ENCODE results near the gene INSIG2.
"Not testable (repeated sequence)": the region's sequence is repeated elsewhere in the genome, so short reads cannot be mapped to it uniquely, and the experiment has no call there.

The INSIG2 gene

DNA sequence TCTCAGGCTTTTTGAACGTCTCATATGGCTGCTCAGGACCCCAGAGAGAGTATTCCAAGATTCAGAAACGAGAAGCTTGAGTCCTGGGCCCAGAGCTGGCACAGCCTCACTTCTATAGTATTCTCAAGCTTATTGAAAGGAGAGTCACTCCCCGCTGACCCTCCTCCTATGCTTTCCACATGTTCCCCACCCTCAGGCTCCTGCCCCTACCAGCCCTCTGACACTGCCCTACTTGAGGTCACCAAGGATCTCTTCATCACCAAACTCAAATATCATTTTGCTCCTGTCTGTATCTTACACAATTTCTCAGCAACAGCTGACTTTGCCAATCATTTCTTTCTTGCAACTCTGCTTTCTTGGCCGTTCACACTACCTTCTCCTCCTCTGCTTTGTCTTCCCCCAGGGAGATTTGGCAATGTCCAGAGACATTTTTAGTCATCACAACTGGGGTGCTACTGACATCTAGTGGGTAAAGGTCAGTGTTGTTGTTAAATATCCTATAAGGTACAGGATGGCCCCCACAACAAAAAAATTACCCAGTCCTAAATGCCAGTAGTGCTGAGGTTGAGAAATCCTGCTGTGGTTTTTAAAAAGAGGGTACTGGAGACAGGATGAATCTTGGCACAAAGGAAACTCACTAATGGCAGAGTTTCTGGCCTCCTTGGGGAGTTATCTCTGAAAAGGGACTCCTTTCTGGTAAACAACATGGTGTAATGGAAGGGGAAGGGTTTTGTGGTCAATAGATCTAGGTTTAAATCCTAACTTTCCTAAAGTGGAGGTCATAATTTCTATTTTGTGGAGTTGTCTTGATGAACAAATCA lies 26.9 kb upstream of the INSIG2 start:
- no peak for DNase-seq

DNA sequence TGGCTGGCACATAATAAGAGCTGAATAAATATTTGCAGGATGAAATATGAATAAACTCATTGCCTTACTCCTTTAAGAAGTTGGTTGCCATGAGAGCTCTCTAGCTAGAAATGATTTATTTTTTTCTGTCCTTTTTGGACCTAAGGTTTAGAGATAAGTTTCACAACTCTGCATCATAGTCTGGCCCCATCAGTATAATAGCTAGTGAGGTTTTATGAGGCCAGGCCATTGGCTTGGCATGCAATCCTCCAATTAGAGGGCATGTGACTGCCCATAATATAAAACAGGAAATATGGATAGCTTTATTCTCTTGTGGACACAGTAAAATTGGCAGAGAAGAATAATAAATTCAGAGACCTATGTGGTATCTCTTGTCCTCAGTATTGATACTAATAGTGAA lies 26.2 kb upstream of the INSIG2 start:
- DNase-seq = no peak

DNA sequence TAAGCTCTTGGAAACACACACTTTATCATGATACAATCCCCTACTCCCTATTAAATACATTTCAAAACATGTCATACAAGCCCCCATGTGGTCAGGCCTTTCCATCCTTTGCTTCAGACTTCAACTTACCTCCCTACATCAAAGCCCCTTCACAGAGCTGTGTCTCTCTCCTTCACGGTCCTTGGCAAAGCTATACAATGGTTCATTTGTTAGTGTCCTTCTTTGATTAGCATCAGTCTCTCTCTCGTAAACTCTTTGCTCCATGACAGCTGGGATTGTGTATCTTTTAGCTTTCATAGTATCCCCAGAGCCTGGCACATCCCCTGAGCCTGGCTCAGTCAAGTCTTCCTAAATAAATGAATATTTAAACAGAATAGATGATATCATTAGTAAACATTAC lies 25.6 kb upstream of the INSIG2 start:
- DNase-seq = no peak

DNA sequence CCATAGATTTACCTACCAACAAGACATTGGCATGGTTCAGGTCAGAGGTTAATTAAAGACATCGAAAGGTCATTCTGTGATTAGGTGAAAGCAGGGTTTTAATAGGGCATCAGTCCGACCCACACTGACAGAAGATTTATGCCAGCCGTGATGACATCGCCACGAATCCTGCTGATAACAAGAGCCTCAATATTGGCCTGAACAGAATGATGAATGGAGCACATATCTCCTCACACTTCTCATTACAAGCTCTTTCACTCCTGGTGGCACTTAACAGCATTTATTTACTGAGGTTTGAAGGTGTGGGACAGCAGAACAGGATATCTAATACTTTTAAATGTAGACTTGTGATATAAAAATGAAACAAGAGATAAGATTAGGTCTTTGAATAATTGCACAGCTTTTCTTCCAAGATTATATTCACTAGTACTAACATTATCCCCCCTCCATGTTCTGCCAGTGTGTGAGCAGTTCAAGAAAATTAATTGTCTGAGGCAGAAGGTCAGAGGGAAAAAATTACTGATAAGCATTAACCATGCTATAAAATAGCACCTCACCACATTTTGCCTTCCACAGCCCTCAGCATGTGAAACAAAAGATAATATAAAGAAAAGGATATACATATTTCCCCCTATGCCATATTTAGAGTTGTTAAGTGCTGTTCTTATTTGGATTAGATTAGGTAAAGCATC lies 23.1 kb upstream of the INSIG2 start:
- no peak for DNase-seq

DNA sequence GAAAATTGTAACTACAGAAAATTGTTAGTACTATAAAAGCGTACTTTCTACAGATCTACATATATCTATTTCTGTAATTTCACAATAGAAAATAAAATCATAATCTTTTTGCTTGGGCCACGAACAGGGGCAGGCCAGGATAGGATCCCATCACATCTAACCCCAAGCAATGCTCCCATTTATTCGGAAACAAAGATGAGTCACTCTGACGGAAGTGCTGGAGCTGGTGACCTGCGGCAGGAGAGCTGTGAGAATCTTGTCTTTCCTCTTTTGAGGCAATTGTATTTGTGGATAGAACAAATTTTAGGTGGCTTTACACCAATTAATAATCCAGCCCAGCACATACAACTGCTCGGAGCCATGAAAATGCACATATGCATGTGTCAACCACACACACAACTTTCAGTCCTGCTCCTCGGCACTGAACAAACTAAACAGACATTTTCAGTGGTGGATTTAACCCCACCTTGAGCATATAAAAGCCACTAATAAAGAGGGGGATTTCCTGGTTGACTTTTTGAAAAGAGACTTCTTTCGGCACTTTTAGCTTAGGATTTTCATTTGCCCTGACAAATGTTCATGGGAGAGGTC lies 22.3 kb upstream of the INSIG2 start:
- DNase-seq = no peak

DNA sequence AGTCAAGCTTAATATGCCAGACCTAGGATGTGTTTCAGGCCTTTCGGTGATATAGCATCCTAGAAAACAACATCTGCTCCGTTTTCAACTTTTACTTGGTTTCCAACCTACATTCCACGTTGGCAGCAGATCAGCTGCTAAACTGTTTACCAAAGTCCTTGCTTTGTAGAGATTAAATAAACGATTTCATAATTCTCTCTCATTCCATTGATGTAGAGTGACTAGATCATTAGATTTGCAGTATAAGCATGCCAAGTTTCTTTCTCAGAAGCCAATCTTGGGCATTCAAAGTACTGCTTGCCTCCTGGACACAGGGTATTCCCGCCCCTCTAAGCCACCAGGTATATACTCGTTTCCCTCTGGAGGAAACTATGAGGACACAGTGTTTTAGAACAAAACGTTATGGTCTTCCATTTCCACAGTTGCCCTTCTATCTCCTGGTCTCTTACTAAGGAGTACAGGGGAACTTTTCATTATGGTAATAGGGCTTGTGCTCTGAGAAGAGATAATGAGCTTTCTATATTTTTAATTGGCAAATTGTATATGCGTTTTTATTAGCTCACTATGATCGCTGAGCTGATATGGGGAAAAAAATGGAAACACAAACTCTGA lies 10.5 kb upstream of the INSIG2 start:
- DNase-seq = no peak

DNA sequence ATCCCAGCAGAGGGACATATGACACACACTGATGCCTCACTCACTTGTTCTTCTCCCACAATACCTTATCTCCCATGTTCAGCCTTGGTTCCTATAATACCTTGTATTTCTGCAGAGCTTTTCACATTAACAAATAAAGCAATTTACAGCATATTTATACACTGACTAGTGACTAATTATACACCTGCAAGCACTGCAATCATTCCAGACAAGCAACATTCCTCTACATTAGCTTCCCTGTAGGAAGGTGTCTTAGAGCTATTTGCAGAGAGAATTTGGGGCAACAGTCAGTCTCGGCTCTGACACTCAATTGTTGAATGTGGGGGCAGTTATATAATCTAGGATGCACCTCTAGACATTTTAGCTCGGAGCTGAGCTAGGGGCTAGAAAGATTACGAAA lies 9.5 kb upstream of the INSIG2 start:
- no peak for DNase-seq

DNA sequence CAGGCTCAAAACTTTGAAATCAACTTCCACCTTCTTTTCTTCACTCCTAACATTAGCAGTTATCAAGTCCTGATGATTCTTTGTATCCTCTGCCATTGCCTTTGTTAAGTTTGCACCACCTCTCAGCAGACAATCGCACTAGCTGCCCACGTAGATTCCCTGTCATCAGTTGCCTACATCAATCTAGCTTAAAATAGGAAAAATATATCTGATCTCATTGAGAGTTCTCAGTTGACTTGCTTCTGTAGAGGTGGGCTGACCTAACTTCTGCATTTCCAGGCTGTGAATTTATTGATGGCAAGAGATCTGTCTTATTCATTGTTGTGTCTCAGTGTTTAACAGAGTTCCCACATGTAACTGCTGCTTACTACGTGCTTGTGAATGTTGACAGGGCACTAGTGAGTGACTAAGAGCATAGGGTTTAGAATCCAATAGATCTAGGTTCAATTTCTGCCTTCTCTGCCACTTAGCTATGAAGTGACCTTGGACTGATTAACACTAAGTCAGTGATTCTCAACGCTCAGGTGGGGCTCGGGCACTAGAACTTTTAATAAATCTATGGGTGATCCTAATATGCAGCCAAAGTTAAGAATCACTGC lies 3.7 kb upstream of the INSIG2 start:
- no peak for DNase-seq

DNA sequence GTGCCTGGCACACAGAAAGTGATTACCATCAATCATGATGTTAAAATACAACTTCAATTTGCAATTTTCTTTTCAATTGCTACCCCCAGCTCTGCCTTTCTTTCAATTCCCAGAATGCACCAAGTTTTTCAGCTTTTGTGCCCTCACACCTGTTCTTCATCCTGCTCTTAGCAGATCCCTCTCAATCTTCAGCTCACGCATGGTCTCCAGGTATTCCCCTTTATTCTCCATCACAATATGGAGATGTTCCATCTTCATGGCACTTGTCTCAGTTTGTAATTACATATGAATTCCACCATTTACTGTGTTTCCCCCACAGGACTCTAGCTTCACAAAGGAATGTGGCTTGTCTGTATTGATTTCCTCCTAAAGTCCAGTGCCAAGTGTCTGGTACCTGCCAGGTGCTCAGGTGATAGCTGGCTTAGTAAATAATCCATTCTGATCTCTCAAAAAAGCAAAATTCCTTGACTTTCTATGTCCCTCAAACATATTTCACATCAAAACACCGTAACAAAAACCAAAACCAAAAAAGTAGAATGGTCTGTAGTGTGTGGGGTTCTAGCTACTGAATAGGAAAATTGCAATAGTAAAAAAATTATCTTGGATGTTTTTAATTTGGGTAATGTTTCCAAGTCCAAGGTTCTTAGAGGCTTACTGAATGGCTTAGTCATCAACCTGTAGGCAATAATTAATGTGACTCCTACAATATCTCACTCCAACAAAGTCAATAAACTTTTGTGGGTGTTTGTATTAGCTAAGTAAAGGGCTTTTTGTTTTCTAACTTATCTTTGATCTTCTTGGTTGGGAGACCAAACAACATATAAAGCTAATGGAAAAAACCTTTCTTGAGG lies 2.9 kb upstream of the INSIG2 start:
- no peak for DNase-seq

DNA sequence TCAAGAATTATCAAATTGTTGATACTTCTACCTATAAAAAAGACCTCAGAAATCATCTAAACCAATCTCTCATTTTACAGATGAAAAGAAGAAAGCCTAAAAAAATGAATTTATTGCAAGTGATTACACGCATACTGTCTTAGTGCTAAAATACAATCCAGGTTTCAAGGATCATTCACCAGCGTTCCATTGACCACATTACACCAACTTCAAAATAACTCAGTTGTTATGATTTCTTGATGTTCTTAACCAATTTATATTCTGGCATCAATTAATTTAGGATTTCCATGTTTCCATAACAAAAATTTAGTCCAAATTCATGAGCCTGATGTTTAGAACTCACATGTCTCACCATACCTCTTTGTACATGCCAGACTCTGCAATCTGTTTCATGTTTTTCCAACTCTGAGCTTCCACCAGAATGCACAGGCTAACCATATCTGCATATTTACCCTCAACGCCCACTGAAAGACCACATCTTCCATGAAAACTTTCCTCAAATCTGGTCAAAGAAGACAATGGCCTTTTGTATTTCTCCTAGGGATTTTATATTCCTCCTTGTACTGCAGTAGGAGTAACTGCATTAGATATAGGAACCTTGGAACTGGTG lies 2.1 kb upstream of the INSIG2 start:
- DNase-seq = no peak

DNA sequence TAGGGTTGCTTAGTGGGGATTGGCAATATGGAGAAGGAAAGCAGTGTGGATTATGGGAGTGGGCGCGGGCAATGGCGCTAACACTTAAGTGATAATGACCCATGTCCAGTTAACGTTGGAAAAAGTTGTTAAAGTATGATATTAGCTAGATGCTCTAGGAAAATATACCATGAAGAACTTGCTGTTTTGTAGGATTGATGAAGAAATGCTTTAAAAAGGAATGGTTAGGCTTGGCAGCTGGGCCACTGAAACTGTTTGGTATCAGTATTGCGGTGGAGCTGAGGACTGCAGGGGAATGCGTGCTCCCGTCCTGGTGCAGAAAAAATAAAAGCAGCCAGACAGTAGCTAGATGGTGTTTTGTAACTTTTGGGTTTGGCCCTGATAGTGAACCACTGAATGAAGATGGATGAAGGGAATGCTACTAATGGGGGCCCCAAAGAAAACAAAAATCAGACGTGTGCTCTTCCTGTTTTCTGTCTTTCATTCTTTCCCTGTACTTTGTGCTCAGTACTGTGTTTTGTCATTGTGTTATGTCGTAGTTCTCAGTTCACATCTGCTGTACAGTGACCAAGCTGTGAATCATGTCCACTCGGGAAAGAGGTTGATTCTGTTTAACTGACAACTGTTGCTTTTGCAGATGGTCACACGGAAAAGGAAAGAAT lies 999 bp downstream of the INSIG2 start:
- peak; percentile 68 for DNase-seq

DNA sequence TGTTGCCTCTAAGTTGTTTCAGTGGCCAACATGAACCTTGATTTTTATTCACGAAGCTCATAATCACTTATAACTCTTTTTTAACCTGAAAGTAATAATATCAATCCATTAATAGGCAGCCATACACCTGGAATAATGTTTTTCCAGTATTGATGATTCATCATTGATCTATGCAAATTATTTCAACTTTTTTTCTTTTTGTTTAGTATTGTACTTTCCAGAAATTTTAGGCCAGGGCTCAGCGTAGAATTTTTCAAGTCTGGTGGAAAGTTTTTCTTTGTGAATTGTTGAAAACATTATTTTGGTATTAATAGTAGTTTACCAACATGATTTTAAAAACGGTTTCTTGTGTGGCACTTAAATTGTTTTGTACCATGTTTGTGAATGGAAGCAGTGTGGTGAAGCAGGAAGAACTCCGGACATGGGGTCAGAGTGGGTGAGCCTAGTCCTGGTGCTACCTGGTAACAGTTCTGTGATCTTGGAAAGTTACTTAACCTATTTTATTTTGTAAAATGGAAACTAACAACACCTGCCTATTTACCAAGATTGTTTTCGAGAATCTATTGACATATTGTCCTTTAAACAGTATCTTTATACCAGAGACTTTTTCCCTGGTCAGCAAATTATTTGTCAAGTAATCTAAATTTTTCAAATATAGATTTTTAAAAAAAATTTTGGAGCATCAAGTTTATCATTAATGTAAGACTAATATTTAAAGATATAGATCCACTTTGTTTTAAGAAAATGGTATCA lies 2.3 kb downstream of the INSIG2 start:
- DNase-seq = no peak

DNA sequence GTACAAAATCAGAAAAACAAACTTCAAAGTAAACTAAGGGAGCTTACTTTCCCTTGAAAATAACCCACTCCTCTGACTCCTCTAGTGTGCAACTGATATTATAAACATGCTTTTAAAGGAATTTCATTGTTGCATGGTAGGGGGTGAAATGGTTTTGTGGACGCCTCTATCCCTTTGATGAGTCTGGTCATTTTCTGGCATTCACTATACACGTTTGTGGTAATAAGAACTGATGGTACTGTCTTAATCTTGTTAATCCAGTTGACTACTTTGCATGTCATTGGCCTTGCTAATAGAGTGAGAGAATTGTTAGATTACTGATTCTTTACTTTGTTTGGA lies 2.8 kb downstream of the INSIG2 start:
- DNase-seq = no peak

DNA sequence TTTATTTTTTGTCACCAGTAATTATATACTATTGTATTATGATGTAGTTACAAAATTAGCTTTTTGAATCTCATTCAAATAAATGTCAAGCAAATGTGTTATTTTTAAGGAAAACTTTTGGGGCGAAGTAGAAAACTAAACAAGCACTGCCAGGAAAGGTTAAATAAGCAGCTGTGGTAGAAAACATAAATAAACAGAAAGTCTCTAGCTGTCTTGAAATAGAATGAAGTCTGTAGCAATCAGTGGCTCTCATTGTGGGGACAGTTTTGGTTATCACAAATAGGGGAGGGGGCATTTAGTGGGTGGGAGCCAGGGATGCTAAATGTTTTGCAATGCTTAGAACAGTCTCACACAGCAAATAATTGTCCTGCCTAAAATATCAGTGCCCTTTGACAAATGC lies 3.4 kb downstream of the INSIG2 start:
- no peak for DNase-seq

DNA sequence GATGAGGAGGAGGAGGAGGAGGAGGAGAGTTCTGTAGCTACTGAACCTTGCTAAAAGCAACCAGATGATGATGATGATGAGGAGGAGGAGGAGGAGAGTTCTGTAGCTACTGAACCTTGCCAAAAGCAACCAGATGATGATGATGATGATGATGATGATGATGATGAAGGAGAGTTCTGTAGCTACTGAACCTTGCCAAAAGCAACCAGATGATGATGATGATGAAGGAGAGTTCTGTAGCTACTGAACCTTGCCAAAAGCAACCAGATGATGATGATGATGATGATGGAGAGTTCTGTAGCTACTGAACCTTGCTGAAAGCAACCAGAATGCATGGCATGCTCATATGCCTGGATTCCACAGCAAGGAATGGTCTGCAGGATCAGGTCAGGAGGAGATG lies 5.8 kb downstream of the INSIG2 start:
- not testable (repeated sequence) for DNase-seq

DNA sequence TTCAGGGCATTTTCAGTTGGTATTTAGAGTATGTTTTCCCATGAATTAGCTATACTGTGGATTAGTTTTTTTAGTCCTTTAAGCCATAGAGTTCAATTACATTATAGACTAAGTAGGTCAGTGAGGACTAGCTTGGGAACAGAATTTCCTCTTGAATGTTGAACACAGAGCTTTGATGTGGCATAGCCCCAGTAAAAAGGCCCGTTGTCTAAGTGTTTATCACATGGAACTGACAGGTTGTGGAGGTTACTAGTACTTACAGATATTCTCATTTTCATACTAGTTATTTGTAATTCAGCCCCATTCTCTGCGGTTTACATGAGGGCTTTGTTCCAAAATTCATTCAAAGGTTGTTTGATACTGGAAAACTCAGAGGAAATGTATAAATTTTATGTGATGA lies 6.2 kb downstream of the INSIG2 start:
- DNase-seq = no peak

DNA sequence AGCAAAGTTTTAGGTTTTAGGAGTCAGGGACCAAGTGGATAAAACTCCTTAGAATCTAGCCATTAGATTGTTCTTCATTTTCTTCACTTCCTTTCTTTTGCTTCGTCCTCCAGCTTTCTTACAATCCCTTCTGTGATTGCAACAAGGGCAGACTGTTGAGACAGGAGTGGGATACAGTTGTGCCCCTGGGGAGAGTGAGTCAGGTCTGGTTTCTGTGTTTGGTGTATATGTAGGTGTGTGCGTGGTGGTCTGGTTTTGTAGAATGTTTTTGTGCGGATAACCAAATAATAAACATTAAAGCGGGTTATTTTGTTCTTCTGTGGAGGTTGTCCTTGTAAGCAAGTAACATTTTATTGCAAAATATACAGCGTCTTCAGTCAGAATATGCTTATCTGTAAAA lies 7.3 kb downstream of the INSIG2 start:
- no peak for DNase-seq

DNA sequence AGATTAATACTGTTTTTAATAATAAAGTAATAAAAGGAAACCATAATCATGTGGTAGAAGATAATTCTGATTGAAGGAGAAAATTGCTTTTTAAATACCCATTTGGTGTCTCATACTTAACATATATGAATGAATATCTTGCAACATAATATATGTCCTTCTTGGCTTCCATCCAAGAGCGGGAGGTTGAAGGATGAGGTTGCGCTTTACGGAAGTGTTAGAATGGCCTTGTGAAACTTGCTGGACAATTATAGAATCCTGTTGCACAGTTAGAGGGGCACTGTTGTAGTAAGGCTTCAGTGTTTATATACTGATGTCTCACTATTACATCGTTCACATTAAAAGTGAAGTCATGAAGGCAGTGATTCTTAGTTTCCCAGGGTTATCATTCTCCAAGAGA lies 9.4 kb downstream of the INSIG2 start:
- no peak for DNase-seq

DNA sequence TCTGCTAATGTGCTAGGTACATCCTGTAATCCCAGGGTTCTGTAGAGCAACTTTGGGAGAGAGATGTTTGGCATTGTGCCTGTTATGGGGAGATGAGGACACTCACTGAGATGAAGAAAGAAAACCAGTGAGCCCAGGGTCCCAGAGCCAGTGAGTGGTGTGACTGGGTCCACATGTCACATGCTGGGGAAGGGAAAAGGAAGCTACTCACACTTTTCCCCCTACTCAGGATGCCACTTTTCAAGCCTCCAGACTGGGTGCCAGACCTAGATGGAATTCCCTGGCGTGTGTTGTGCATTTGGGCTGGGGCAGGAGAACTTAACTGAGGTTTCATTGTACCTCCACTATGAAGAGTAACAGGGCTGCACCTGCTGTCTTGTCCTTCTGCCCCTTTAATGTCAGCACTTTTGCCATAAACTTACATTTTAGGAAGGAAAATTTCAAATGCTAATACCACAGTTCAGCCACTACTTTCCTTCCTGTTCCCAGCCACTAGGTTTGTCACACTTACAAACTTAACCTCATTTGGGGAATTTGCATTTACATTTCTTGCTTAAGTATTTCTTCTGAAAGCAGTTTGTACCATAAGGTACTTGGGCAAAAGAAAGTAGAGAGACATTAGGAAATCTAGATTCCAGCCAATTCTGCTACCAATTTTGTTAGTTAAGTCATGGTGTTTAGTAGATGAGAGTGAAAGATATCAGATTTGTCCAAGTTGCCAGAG lies 10.2 kb downstream of the INSIG2 start:
- DNase-seq = no peak

DNA sequence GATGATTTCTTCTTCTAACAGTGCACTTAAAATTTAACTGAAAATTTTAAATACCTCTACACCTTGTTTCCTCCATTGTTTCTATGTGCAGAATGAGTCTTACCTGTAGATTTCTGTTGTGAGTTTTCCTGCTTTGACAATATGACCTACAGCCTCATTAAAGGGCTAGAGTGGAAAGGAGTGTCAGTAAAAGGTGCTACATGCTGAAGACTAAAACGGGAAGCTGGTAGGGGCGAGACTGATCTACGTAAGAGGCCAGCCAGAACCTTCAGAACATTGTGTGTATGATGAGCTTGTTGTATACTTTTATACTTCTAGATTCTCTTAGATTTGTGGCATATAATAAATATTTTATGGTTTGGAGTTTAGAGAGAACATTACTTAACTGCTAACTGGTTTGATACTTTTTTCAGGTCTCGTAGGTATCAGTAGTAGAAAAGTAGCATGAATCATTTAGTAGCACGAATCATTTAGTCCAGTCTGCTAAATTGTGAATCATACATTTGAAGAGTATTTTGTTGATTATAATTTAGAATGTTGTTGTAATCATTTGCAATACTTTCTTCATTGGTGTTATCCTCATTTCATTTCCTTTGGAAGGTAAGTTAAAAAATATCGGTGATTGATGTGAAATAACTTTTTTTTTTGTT lies 14.3 kb downstream of the INSIG2 start:
- no peak for DNase-seq
